WTC11 (cell line): ENCODE results near the gene C2CD5. TPM values are rescaled to one million over a fixed set of nuclear protein-coding genes. Genes with fewer than 3 reads are reported as not detected.

ENCODE experiments used
- ATAC-seq: fragments of 200-7000 bp; cut with Tn5 transposase; 2 replicates; pipeline ENCODE4 v1.10.0; 2021; ENCODE audit warnings: mild to moderate bottlenecking, moderate library complexity
- CTCF ChIA-PET: fragments of 300-600 bp; sonication (Branson Sonifier 250); formaldehyde crosslinking; loops from one replicate; lab custom pipeline; 2021; ENCODE audit warnings: antibody characterized with exemption; lab: Charles Lee
- POLR2A ChIA-PET: fragments of 350-600 bp; sonication (Branson Sonifier 250); formaldehyde crosslinking; loops from one replicate; lab custom pipeline; 2021; ENCODE audit warnings: antibody characterized with exemption; lab: Charles Lee
- DNase-seq: peaks from one replicate; pipeline ENCODE4 v3.0.0; 2021; ENCODE audit warnings: low spot score
- H3K27ac Mint-ChIP-seq: 2 replicates; pipeline ENCODE4 v1.8.0; 2021; ENCODE audit warnings: mixed read lengths
- H3K27me3 Mint-ChIP-seq: 2 replicates; pipeline ENCODE4 v1.8.0; 2021; ENCODE audit warnings: low read depth, mild to moderate bottlenecking, moderate library complexity, mixed read lengths
- H3K36me3 Mint-ChIP-seq: 2 replicates; pipeline ENCODE4 v1.8.0; 2021; ENCODE audit warnings: mixed read lengths
- H3K4me1 Mint-ChIP-seq: 2 replicates; pipeline ENCODE4 v1.8.0; 2022; ENCODE audit warnings: mixed read lengths
- H3K4me3 Mint-ChIP-seq: 2 replicates; pipeline ENCODE4 v1.8.0; 2021; ENCODE audit warnings: mild to moderate bottlenecking, moderate library complexity, mixed read lengths
- H3K9me3 Mint-ChIP-seq: 2 replicates; pipeline ENCODE4 v1.8.0; 2021; ENCODE audit warnings: mixed read lengths
- CREM ChIP-seq: sonication (generic); formaldehyde crosslinking; IDR thresholded peaks from 2 replicates; pipeline ENCODE4 v1.8.1; 2022; ENCODE audit warnings: mild to moderate bottlenecking, missing genetic modification reagents, moderate library complexity
- FOXJ3 ChIP-seq: sonication (generic); formaldehyde crosslinking; IDR thresholded peaks from 2 replicates; pipeline ENCODE4 v1.9.0; 2021; ENCODE audit warnings: missing genetic modification reagents, mild to moderate bottlenecking, borderline replicate concordance
- NFYB ChIP-seq: sonication (generic); formaldehyde crosslinking; conservative IDR thresholded peaks from 2 replicates; pipeline ENCODE4 v1.8.0; 2022; ENCODE audit warnings: low read depth, missing genetic modification reagents
- TEAD1 ChIP-seq: sonication (generic); formaldehyde crosslinking; IDR thresholded peaks from 2 replicates; pipeline ENCODE4 v1.8.0; 2022; ENCODE audit warnings: mild to moderate bottlenecking, missing genetic modification reagents
- TP53 ChIP-seq: sonication (generic); formaldehyde crosslinking; IDR thresholded peaks from 2 replicates; pipeline ENCODE4 v1.8.1; 2023; ENCODE audit warnings: mild to moderate bottlenecking, missing genetic modification reagents
- ZNF121 ChIP-seq: sonication (generic); formaldehyde crosslinking; IDR thresholded peaks from 2 replicates; pipeline ENCODE4 v1.8.0; 2023; ENCODE audit warnings: missing genetic modification reagents
- ZNF263 ChIP-seq: sonication (generic); formaldehyde crosslinking; IDR thresholded peaks from 2 replicates; pipeline ENCODE4 v1.8.1; 2022; ENCODE audit warnings: low read depth, mild to moderate bottlenecking, moderate library complexity, missing genetic modification reagents
- ZNF423 ChIP-seq: fragments of 250-450 bp; sonication (Bioruptor Pico); IDR thresholded peaks from 2 replicates; pipeline ENCODE4 v2.1.2; 2022; ENCODE audit warnings: mild to moderate bottlenecking, moderate library complexity
- ZNF671 ChIP-seq: fragments of 250-450 bp; sonication (Bioruptor Pico); IDR thresholded peaks from 2 replicates; pipeline ENCODE4 v1.8.0; 2021; ENCODE audit warnings: mild to moderate bottlenecking
- total RNA-seq: library from RNA; stranded (reverse); gene quantifications from 3 replicates; pipeline ENCODE4 v1.2.3, GENCODE V29; 2021
- TF ChIP-seq, protein P1 (sequence below): fragments of 250-450 bp; sonication (Bioruptor Pico); IDR thresholded peaks from 2 replicates; pipeline ENCODE4 v1.8.0; 2021; ENCODE audit warnings: mild to moderate bottlenecking
- TF ChIP-seq, protein P2 (sequence below): sonication (generic); formaldehyde crosslinking; conservative IDR thresholded peaks from 2 replicates; pipeline ENCODE4 v1.8.1; 2023; ENCODE audit warnings: mild to moderate bottlenecking, low read depth, missing genetic modification reagents, moderate library complexity
- TF ChIP-seq, protein P3 (sequence below): sonication (generic); formaldehyde crosslinking; IDR thresholded peaks from 2 replicates; pipeline ENCODE4 v1.8.0; 2022; ENCODE audit warnings: mild to moderate bottlenecking, missing genetic modification reagents
- TF ChIP-seq, protein P4 (sequence below): fragments of 200-600 bp; IDR thresholded peaks from 2 replicates; pipeline ENCODE4 v1.8.0; 2022; ENCODE audit warnings: antibody characterized with exemption
- TF ChIP-seq, protein P5 (sequence below): sonication (generic); formaldehyde crosslinking; IDR thresholded peaks from 2 replicates; pipeline ENCODE4 v1.8.1; 2022; ENCODE audit warnings: mild to moderate bottlenecking, missing genetic modification reagents, moderate library complexity, borderline replicate concordance

Gene C2CD5
- total RNA-seq, 1 experiment from 2014 or later = 48.1 TPM

DNA sequence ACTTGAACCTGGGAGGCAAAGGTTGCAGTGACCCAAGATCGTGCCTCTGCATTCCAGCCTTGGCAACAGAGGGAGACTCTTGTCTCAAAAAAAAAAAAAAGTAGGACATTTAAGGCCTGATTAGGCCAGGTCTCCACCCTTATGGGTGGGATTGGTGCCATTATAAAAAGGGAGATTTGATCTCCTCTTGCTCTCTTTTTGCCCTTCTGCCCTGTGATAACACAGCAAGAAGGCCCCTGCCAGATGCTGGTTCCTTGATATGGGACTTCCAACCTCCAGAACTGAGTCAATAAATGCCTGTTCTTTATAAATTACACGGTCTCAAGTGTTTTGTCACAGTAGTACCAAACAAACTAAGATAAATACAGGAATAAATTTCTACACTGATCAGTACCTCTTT lies 81.0 kb downstream of the C2CD5 start (continued):
- TF ChIP-seq FOXJ3 (no peak), TEAD1 (no peak), TP53 (CRISPR knock-in tag) (no peak), NFYB (CRISPR knock-in tag) (no peak), ZNF423 (CRISPR knock-in tag) (no peak)

DNA sequence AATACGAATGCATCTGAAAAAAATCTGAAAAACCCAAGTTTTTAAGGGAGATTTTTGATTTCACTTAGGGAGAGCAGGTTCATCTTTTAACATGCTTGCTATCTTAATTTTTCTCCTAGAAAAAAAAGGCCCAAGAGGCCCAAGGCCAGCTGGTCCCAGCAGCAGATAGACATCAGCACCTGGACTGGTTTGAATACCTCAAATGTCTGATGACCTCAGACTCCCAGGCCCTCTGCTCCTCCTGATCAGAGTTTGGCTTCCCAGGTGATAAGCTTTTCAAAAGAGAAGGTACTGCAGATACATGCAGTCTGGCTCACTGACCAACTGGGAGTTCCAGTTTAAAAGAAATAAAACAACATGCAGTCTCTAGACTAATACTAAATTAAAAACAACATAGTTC lies 82.6 kb downstream of the C2CD5 start:
- TF ChIP-seq, protein P1, sequence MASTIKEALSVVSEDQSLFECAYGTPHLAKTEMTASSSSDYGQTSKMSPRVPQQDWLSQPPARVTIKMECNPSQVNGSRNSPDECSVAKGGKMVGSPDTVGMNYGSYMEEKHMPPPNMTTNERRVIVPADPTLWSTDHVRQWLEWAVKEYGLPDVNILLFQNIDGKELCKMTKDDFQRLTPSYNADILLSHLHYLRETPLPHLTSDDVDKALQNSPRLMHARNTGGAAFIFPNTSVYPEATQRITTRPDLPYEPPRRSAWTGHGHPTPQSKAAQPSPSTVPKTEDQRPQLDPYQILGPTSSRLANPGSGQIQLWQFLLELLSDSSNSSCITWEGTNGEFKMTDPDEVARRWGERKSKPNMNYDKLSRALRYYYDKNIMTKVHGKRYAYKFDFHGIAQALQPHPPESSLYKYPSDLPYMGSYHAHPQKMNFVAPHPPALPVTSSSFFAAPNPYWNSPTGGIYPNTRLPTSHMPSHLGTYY (CRISPR knock-in tag) = no peak
- TF ChIP-seq ZNF121 (no peak), ZNF263 (CRISPR knock-in tag) (no peak), ZNF671 (CRISPR knock-in tag) (no peak)
- TF ChIP-seq, protein P2, sequence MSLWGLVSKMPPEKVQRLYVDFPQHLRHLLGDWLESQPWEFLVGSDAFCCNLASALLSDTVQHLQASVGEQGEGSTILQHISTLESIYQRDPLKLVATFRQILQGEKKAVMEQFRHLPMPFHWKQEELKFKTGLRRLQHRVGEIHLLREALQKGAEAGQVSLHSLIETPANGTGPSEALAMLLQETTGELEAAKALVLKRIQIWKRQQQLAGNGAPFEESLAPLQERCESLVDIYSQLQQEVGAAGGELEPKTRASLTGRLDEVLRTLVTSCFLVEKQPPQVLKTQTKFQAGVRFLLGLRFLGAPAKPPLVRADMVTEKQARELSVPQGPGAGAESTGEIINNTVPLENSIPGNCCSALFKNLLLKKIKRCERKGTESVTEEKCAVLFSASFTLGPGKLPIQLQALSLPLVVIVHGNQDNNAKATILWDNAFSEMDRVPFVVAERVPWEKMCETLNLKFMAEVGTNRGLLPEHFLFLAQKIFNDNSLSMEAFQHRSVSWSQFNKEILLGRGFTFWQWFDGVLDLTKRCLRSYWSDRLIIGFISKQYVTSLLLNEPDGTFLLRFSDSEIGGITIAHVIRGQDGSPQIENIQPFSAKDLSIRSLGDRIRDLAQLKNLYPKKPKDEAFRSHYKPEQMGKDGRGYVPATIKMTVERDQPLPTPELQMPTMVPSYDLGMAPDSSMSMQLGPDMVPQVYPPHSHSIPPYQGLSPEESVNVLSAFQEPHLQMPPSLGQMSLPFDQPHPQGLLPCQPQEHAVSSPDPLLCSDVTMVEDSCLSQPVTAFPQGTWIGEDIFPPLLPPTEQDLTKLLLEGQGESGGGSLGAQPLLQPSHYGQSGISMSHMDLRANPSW (CRISPR knock-in tag) = no peak

DNA sequence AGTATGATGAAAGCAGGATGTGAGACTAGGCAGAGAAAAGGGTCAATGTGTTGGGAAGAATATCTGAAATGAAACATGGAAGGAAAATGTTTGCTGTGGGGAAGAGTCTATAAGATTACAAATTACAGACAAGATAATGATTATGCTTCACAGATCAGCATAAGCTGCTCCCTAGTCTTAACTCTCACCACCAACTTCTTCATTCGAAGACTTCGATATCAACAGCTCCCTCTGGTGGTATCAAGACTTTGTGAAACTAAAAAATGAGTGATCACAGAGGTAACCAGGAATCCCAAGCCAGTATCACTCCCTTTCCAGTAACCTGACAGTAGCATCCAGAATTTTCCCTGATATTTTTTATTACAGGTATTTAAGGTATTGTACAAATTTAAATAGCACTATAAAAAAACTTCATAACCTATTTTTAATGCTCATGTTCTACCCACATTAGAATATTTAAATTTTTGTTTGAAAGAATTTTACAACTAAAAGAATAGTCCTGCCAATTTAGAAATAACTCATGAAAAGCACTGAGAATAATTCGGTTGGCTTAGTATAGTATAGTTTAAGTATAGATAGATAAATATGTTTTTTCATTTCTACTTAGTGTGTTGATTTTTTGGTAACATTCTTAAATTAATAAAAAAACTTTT lies 84.4 kb downstream of the C2CD5 start:
- Mint-ChIP-seq H3K36me3 (peaks cover 2% of the 10 kb centered on the region; the same call in 1 of the 2 replicates), H3K9me3 (no peaks in the 10 kb centered on the region), H3K4me3 (no peak overlapping the region), H3K27me3 (no peaks in the 10 kb centered on the region)
- TF ChIP-seq NFYB (CRISPR knock-in tag) = no peak
- TF ChIP-seq, protein P3, sequence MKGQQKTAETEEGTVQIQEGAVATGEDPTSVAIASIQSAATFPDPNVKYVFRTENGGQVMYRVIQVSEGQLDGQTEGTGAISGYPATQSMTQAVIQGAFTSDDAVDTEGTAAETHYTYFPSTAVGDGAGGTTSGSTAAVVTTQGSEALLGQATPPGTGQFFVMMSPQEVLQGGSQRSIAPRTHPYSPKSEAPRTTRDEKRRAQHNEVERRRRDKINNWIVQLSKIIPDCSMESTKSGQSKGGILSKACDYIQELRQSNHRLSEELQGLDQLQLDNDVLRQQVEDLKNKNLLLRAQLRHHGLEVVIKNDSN (CRISPR knock-in tag) = no peak
- TF ChIP-seq, protein P4, sequence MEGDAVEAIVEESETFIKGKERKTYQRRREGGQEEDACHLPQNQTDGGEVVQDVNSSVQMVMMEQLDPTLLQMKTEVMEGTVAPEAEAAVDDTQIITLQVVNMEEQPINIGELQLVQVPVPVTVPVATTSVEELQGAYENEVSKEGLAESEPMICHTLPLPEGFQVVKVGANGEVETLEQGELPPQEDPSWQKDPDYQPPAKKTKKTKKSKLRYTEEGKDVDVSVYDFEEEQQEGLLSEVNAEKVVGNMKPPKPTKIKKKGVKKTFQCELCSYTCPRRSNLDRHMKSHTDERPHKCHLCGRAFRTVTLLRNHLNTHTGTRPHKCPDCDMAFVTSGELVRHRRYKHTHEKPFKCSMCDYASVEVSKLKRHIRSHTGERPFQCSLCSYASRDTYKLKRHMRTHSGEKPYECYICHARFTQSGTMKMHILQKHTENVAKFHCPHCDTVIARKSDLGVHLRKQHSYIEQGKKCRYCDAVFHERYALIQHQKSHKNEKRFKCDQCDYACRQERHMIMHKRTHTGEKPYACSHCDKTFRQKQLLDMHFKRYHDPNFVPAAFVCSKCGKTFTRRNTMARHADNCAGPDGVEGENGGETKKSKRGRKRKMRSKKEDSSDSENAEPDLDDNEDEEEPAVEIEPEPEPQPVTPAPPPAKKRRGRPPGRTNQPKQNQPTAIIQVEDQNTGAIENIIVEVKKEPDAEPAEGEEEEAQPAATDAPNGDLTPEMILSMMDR = peak; percentile 48
- TF ChIP-seq, protein P5, sequence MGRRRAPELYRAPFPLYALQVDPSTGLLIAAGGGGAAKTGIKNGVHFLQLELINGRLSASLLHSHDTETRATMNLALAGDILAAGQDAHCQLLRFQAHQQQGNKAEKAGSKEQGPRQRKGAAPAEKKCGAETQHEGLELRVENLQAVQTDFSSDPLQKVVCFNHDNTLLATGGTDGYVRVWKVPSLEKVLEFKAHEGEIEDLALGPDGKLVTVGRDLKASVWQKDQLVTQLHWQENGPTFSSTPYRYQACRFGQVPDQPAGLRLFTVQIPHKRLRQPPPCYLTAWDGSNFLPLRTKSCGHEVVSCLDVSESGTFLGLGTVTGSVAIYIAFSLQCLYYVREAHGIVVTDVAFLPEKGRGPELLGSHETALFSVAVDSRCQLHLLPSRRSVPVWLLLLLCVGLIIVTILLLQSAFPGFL (CRISPR knock-in tag) = no peak
- no peak for TF ChIP-seq CREM (CRISPR knock-in tag)
- TF ChIP-seq, protein P1 (CRISPR knock-in tag) = no peak
- TF ChIP-seq, all 79 proteins: peak for 1
- Mint-ChIP-seq H3K4me1 (0 out of 2 replicates have a peak, but pooled peaks cover 3% of the 10 kb centered on the region), H3K27ac (no peak overlapping the region)
- POLR2A ChIA-PET = no interaction called here
- ATAC-seq (peak; percentile 77), DNase-seq (no peak)
- CTCF ChIA-PET = interaction anchor here (0.6 to 2.2 kb wide), 16 partner anchors 9 to 572 kb away, joined by 3 to 11 read pairs (median 3); no protein-coding TSS in a partner anchor

More for the DNA sequence above, 82.6 kb downstream of the C2CD5 start:
- H3K27me3 Mint-ChIP-seq = no peaks in the 10 kb centered on the region
- DNase-seq (no peak), ATAC-seq (no peak)
- H3K4me3 Mint-ChIP-seq = no peak overlapping the region
- H3K27ac Mint-ChIP-seq = no peak overlapping the region
- POLR2A ChIA-PET = no interaction called here
- H3K9me3 Mint-ChIP-seq = no peaks in the 10 kb centered on the region
- H3K4me1 Mint-ChIP-seq = 0 out of 2 replicates have a peak, but pooled peaks cover 3% of the 10 kb centered on the region
- H3K36me3 Mint-ChIP-seq = peaks cover 2% of the 10 kb centered on the region; the same call in 1 of the 2 replicates
- CTCF ChIA-PET = no interaction called here
